Fibroblast of skin of left biceps (primary cell): ENCODE data around the gene OR5C1.
"Not testable (repeated sequence)": the region's sequence is repeated elsewhere in the genome, so short reads cannot be mapped to it uniquely, and the experiment has no call there.

Source experiments
- DNase-seq, 2 experiments: peaks; one replicate each; pipeline ENCODE4 v3.0.0-alpha.2; 2013; ENCODE audit warnings: low read depth in 2 of 2

OR5C1 gene

GRCh38 chr9:122788831-122789230, at the start of gene OR5C1:
OR5C1 (plus strand) TSS chr9:122788933; CDS start chr9:122788933, 0 bp downstream.
- DNase-seq: no peak

- DNase-seq: no peak
These were observed 46.7 kb upstream of the OR5C1 start, which contains the start of gene OR1L6 for GRCh38 chr9:122742003-122742402. OR1L6 (plus strand) TSS chr9:122742303; CDS start chr9:122749848, 7,545 bp downstream.

- DNase-seq: no peak
These were observed 33.9 kb upstream of the OR5C1 start for GRCh38 chr9:122754825-122755224.

- no peak for DNase-seq
These were observed 20.9 kb upstream of the OR5C1 start for GRCh38 chr9:122767817-122768216.

- no peak for DNase-seq
These were observed 11.7 kb upstream of the OR5C1 start for GRCh38 chr9:122777052-122777451.

GRCh38 chr9:122777935-122778627, 10.7 kb upstream of the OR5C1 start:
- no peak for DNase-seq

- no peak for DNase-seq
These were observed 9.6 kb upstream of the OR5C1 start for GRCh38 chr9:122779181-122779580.

GRCh38 chr9:122780026-122780425, 8.7 kb upstream of the OR5C1 start:
- no peak for DNase-seq

GRCh38 chr9:122781671-122782070, 7.1 kb upstream of the OR5C1 start:
- no peak for DNase-seq

- DNase-seq: no peak
These were observed 3.5 kb upstream of the OR5C1 start for GRCh38 chr9:122785269-122785668.

- DNase-seq: no peak
These were observed 2.4 kb upstream of the OR5C1 start for GRCh38 chr9:122786338-122786737.

- DNase-seq: no peak
These were observed 718 bp downstream of the OR5C1 start for GRCh38 chr9:122789256-122790046.

- no peak for DNase-seq
These were observed 3.3 kb downstream of the OR5C1 start for GRCh38 chr9:122791872-122792669.

- DNase-seq: no peak
These were observed 8.8 kb downstream of the OR5C1 start for GRCh38 chr9:122797316-122798063.

GRCh38 chr9:122800066-122801060, 11.6 kb downstream of the OR5C1 start, which contains the start of gene OR1K1:
OR1K1 (plus strand) TSS chr9:122800123; CDS start chr9:122800123, 0 bp downstream.
- no peak for DNase-seq

- no peak for DNase-seq
These were observed 17.9 kb downstream of the OR5C1 start for GRCh38 chr9:122806661-122807060.

- no peak for DNase-seq
These were observed 18.7 kb downstream of the OR5C1 start for GRCh38 chr9:122807271-122807900.

- no peak for DNase-seq
These were observed 19.4 kb downstream of the OR5C1 start for GRCh38 chr9:122808141-122808540.

GRCh38 chr9:122809261-122809660, 20.5 kb downstream of the OR5C1 start:
- DNase-seq: not testable (repeated sequence)
